Vagina (tissue), 2 donors: ENCODE data around the gene TPCN2.

Experiments
- CTCF ChIP-seq, 3 experiments: fragments of 450-650 bp in 2 of 3; fragments of 200-600 bp in 1 of 3; sonication (generic) in 1 of 3; IDR thresholded peaks; one replicate each; pipeline ENCODE4 v1.5.1; 2017 to 2019; ENCODE audit warnings: antibody characterized with exemption in 3 of 3, mild to moderate bottlenecking in 2 of 3, moderate library complexity in 2 of 3
- POLR2A ChIP-seq, 2 donors: fragments of 450-650 bp; IDR thresholded peaks; one replicate each; pipeline ENCODE4 v1.6.1; 2017; ENCODE audit warnings: antibody characterized with exemption in 2 of 2, mild to moderate bottlenecking in 2 of 2, moderate library complexity in 2 of 2
- POLR2AphosphoS5 ChIP-seq, 2 donors: sonication (generic); formaldehyde crosslinking; IDR thresholded peaks; one replicate each; pipeline ENCODE4 v1.9.0; 2017; ENCODE audit warnings: antibody characterized with exemption in 2 of 2, mild to moderate bottlenecking in 2 of 2, low read depth in 1 of 2; ENCODE audit not compliant: insufficient read depth in 1 of 2

- no peak for TF ChIP-seq POLR2A (IDR thresholded peaks at IDR 0.05)
- no peak for TF ChIP-seq CTCF (IDR thresholded peaks at IDR 0.05)
- no peak for TF ChIP-seq POLR2AphosphoS5 (IDR thresholded peaks at IDR 0.05; ENCODE audit: insufficient read depth in 1 of 2, low read depth in 1 of 2)
Measured at GRCh38 chr11:69009441-69010211, 39.1 kb upstream of the TPCN2 start.
